HG03521 (cell line): ENCODE results near the gene NMNAT2.
"Not testable (repeated sequence)": the region's sequence is repeated elsewhere in the genome, so short reads cannot be mapped to it uniquely, and the experiment has no call there.

ENCODE experiments used
- ATAC-seq: cut with Tn5 transposase; IDR thresholded peaks from one replicate; pipeline ENCODE4 v1.9.1; 2021; ENCODE audit warnings: mild to moderate bottlenecking, moderate library complexity; ENCODE audit not compliant: unreplicated experiment

The NMNAT2 gene

GRCh38 chr1:183419399-183419798 lies 1.2 kb upstream of the NMNAT2 start:
- ATAC-seq, result no peak

GRCh38 chr1:183418696-183419095 lies 516 bp upstream of the NMNAT2 start:
- no peak for ATAC-seq

- ATAC-seq, result no peak
Observed at GRCh38 chr1:183416850-183417771, 1.1 kb downstream of the NMNAT2 start.

- no peak for ATAC-seq
Observed at GRCh38 chr1:183414365-183414764, 3.8 kb downstream of the NMNAT2 start.

- ATAC-seq, result no peak
Observed at GRCh38 chr1:183411091-183411490, 7.1 kb downstream of the NMNAT2 start.

- ATAC-seq, result no peak
Observed at GRCh38 chr1:183407961-183408360, 10.2 kb downstream of the NMNAT2 start.

GRCh38 chr1:183407474-183407873 lies 10.7 kb downstream of the NMNAT2 start:
- ATAC-seq, result no peak

- no peak for ATAC-seq
Observed at GRCh38 chr1:183404476-183404875, 13.7 kb downstream of the NMNAT2 start.

GRCh38 chr1:183403498-183403897 lies 14.7 kb downstream of the NMNAT2 start:
- no peak for ATAC-seq

- ATAC-seq, result not testable (repeated sequence)
Observed at GRCh38 chr1:183401565-183401964, 16.6 kb downstream of the NMNAT2 start.

- ATAC-seq, result no peak
Observed at GRCh38 chr1:183394435-183394834, 23.7 kb downstream of the NMNAT2 start.

- ATAC-seq, result no peak
Observed at GRCh38 chr1:183391863-183392262, 26.3 kb downstream of the NMNAT2 start.

GRCh38 chr1:183390561-183390960 lies 27.6 kb downstream of the NMNAT2 start:
- no peak for ATAC-seq

- no peak for ATAC-seq
Observed at GRCh38 chr1:183388735-183389134, 29.4 kb downstream of the NMNAT2 start.

GRCh38 chr1:183385340-183386144 lies 32.6 kb downstream of the NMNAT2 start:
- ATAC-seq, result no peak

- ATAC-seq, result no peak
Observed at GRCh38 chr1:183379951-183380350, 38.2 kb downstream of the NMNAT2 start.

GRCh38 chr1:183375381-183375780 lies 42.8 kb downstream of the NMNAT2 start:
- ATAC-seq, result no peak

GRCh38 chr1:183374825-183375224 lies 43.4 kb downstream of the NMNAT2 start:
- ATAC-seq, result no peak

GRCh38 chr1:183372586-183373230 lies 45.5 kb downstream of the NMNAT2 start:
- ATAC-seq, result no peak

GRCh38 chr1:183370399-183371058 lies 47.7 kb downstream of the NMNAT2 start:
- ATAC-seq, result no peak
